Measurements from ENCODE around the gene CCDC116. TPM values are rescaled to one million over a fixed set of nuclear protein-coding genes. Genes with fewer than 3 reads are reported as not detected.

CCDC116 gene
- polyA plus RNA-seq, 1 donor from 2014 or later = 0.28 TPM

GRCh38 chr22:21622919-21623647 lies 9.5 kb upstream of the CCDC116 start:
- Histone ChIP-seq H3K4me2 (ENCODE audit: low read length) (no peak overlapping the region), H3K27me3 (ENCODE audit: insufficient read depth, low read depth, low read length) (no peaks in the 10 kb centered on the region), H3K27ac (ENCODE audit: low read length) (no peak overlapping the region), H4K20me1 (ENCODE audit: insufficient read depth) (no peaks in the 10 kb centered on the region), H3F3A (ENCODE audit: insufficient read depth, low read length, poor library complexity, severe bottlenecking) (no peaks in the 10 kb centered on the region), H3K36me3 (ENCODE audit: insufficient read depth, low read length) (no peaks in the 10 kb centered on the region), H3K79me2 (replicated peaks; ENCODE audit: insufficient read depth, low read length) (no peaks in the 10 kb centered on the region), H3K4me3 (ENCODE audit: low read length) (no peak overlapping the region), H3K9me3 (ENCODE audit: low read length) (no peaks in the 10 kb centered on the region), H3K9ac (ENCODE audit: low read length) (no peak overlapping the region), H3K9me2 (ENCODE audit: insufficient read depth, low read length) (no peaks in the 10 kb centered on the region), H2AFZ (ENCODE audit: low read depth, low read length) (no peak overlapping the region)
- no peak for TF ChIP-seq EZH2 (IDR thresholded peaks at IDR 0.05; ENCODE audit: borderline replicate concordance, insufficient read depth, low read length, poor library complexity, severe bottlenecking)
- no peak for TF ChIP-seq EP300 (conservative IDR thresholded peaks at IDR 0.05; ENCODE audit: poor library complexity, severe bottlenecking)

- no peaks in the 10 kb centered on the region for H3K27me3 ChIP-seq (ENCODE audit: insufficient read depth, low read depth, low read length)
- no peak overlapping the region for H3K4me3 ChIP-seq (ENCODE audit: low read length)
- H3F3A ChIP-seq (ENCODE audit: insufficient read depth, low read length, poor library complexity, severe bottlenecking) = no peaks in the 10 kb centered on the region
- no peaks in the 10 kb centered on the region for H3K36me3 ChIP-seq (ENCODE audit: insufficient read depth, low read length)
- TF ChIP-seq EZH2 (IDR thresholded peaks at IDR 0.05; ENCODE audit: borderline replicate concordance, insufficient read depth, low read length, poor library complexity, severe bottlenecking) (no peak), MXI1 (conservative IDR thresholded peaks at IDR 0.05; ENCODE audit: poor library complexity, severe bottlenecking) (no peak), CTCF (IDR thresholded peaks at IDR 0.05; ENCODE audit: poor library complexity, severe bottlenecking) (no peak), TAF1 (IDR thresholded peaks at IDR 0.05; ENCODE audit: low read depth) (no peak), EP300 (conservative IDR thresholded peaks at IDR 0.05; ENCODE audit: poor library complexity, severe bottlenecking) (no peak), REST (IDR thresholded peaks at IDR 0.05; ENCODE audit: borderline replicate concordance) (no peak), RAD21 (conservative IDR thresholded peaks at IDR 0.05) (no peak), SMC3 (conservative IDR thresholded peaks at IDR 0.05; ENCODE audit: poor library complexity) (no peak), POLR2AphosphoS5 (IDR thresholded peaks at IDR 0.05) (no peak)
- H4K20me1 ChIP-seq (ENCODE audit: insufficient read depth) = no peaks in the 10 kb centered on the region
- H3K79me2 ChIP-seq (replicated peaks; ENCODE audit: insufficient read depth, low read length) = no peaks in the 10 kb centered on the region
- no peaks in the 10 kb centered on the region for H3K9me2 ChIP-seq (ENCODE audit: insufficient read depth, low read length)
- no peak overlapping the region for H3K27ac ChIP-seq (ENCODE audit: low read length)
- no peak overlapping the region for H2AFZ ChIP-seq (ENCODE audit: low read depth, low read length)
- H3K4me2 ChIP-seq (ENCODE audit: low read length) = no peak overlapping the region
- no peaks in the 10 kb centered on the region for H3K9me3 ChIP-seq (ENCODE audit: low read length)
- H3K9ac ChIP-seq (ENCODE audit: low read length) = no peak overlapping the region
Observed at GRCh38 chr22:21623648-21623970, 9.0 kb upstream of the CCDC116 start.
